NCI-H446 (cell line): ENCODE measurements around the gene ABHD8.

Experiments
- DNase-seq, 2 experiments: peaks; one replicate each; lab custom pipeline; 2025; lab: John Stamatoyannopoulos, UW

The ABHD8 gene

GRCh38 chr19:17321655-17322489 is 18.6 kb upstream of the ABHD8 start:
- no peak for DNase-seq

GRCh38 chr19:17320435-17320834 is 17.2 kb upstream of the ABHD8 start:
- no peak for DNase-seq

- no peak for DNase-seq
Observed at GRCh38 chr19:17319473-17320238, 16.4 kb upstream of the ABHD8 start.

GRCh38 chr19:17318966-17319365 is 15.7 kb upstream of the ABHD8 start:
- DNase-seq: no peak

- no peak for DNase-seq
Observed at GRCh38 chr19:17314007-17314593, 10.9 kb upstream of the ABHD8 start.

GRCh38 chr19:17312189-17313113 is 9.2 kb upstream of the ABHD8 start:
- no peak for DNase-seq

GRCh38 chr19:17311455-17312188 is 8.4 kb upstream of the ABHD8 start:
- DNase-seq: no peak

GRCh38 chr19:17309965-17310461 is 6.8 kb upstream of the ABHD8 start:
- DNase-seq: no peak

GRCh38 chr19:17309198-17309964 is 6.2 kb upstream of the ABHD8 start, which contains the start of gene DDA1:
Gene DDA1, plus strand, starts transcription at chr19:17309563. Its CDS starts 92 bp downstream, at chr19:17309655.
- peak; percentile 99 to 100 for DNase-seq

GRCh38 chr19:17307876-17308377 is 4.7 kb upstream of the ABHD8 start:
- no peak for DNase-seq

- no peak for DNase-seq
Observed at GRCh38 chr19:17306285-17306714, 3.1 kb upstream of the ABHD8 start.

GRCh38 chr19:17305517-17306284 is 2.5 kb upstream of the ABHD8 start, which contains the start of gene MRPL34:
Gene MRPL34, plus strand, starts transcription at chr19:17305872. Its CDS starts 21 bp downstream, at chr19:17305893.
- DNase-seq: peak; percentile 98 to 100

- DNase-seq: no peak
Observed at GRCh38 chr19:17305216-17305516, 1.9 kb upstream of the ABHD8 start.

- DNase-seq: no peak
Observed at GRCh38 chr19:17304386-17305215, 1.4 kb upstream of the ABHD8 start.

- DNase-seq: no peak
Observed at GRCh38 chr19:17303940-17304267, 679 bp upstream of the ABHD8 start.

GRCh38 chr19:17302391-17303166 is 646 bp downstream of the ABHD8 start:
- no peak for DNase-seq

- DNase-seq: no peak
Observed at GRCh38 chr19:17300992-17301619, 2.1 kb downstream of the ABHD8 start.
